IPS-18a (cell line): ENCODE results near the gene FIBCD1.
"Not testable (repeated sequence)": the region's sequence is repeated elsewhere in the genome, so short reads cannot be mapped to it uniquely, and the experiment has no call there.

Experiments used
- H3K27ac ChIP-seq: one replicate; pipeline ENCODE4 v1.5.1; 2013; ENCODE audit warnings: low read length
- H3K27me3 ChIP-seq: one replicate; pipeline ENCODE4 v1.6.1; 2013; ENCODE audit warnings: mild to moderate bottlenecking, low read length; ENCODE audit not compliant: control insufficient read depth, insufficient read depth
- H3K36me3 ChIP-seq: one replicate; pipeline ENCODE4 v1.6.1; 2013; ENCODE audit warnings: low read depth, low read length; ENCODE audit not compliant: control insufficient read depth
- H3K4me1 ChIP-seq: one replicate; pipeline ENCODE4 v1.6.1; 2013; ENCODE audit warnings: low read depth, low read length; ENCODE audit not compliant: control insufficient read depth
- H3K4me3 ChIP-seq: one replicate; pipeline ENCODE4 v1.5.1; 2013; ENCODE audit warnings: low read length
- H3K9ac ChIP-seq: one replicate; pipeline ENCODE4 v1.6.1; 2013; ENCODE audit warnings: mild to moderate bottlenecking, low read length, moderate library complexity
- H3K9me3 ChIP-seq: one replicate; pipeline ENCODE4 v1.6.1; 2013; ENCODE audit warnings: low read depth, low read length; ENCODE audit not compliant: control insufficient read depth

The FIBCD1 gene

GRCh38 chr9:130913599-130914416 is 25.2 kb downstream of the FIBCD1 start:
- no peak overlapping the region for H3K9ac ChIP-seq
- no peak overlapping the region for H3K4me3 ChIP-seq
- H3K36me3 ChIP-seq, result no peaks in the 10 kb centered on the region
- H3K4me1 ChIP-seq, result peaks cover 7% of the 10 kb centered on the region
- H3K9me3 ChIP-seq, result no peaks in the 10 kb centered on the region
- no peak overlapping the region for H3K27ac ChIP-seq
- no peaks in the 10 kb centered on the region for H3K27me3 ChIP-seq

GRCh38 chr9:130912932-130913598 is 26.0 kb downstream of the FIBCD1 start:
- H3K36me3 ChIP-seq, result no peaks in the 10 kb centered on the region
- H3K4me1 ChIP-seq, result peaks cover 7% of the 10 kb centered on the region
- no peaks in the 10 kb centered on the region for H3K27me3 ChIP-seq
- H3K9me3 ChIP-seq, result no peaks in the 10 kb centered on the region
- no peak overlapping the region for H3K4me3 ChIP-seq
- H3K9ac ChIP-seq, result no peak overlapping the region
- H3K27ac ChIP-seq, result no peak overlapping the region

DNA sequence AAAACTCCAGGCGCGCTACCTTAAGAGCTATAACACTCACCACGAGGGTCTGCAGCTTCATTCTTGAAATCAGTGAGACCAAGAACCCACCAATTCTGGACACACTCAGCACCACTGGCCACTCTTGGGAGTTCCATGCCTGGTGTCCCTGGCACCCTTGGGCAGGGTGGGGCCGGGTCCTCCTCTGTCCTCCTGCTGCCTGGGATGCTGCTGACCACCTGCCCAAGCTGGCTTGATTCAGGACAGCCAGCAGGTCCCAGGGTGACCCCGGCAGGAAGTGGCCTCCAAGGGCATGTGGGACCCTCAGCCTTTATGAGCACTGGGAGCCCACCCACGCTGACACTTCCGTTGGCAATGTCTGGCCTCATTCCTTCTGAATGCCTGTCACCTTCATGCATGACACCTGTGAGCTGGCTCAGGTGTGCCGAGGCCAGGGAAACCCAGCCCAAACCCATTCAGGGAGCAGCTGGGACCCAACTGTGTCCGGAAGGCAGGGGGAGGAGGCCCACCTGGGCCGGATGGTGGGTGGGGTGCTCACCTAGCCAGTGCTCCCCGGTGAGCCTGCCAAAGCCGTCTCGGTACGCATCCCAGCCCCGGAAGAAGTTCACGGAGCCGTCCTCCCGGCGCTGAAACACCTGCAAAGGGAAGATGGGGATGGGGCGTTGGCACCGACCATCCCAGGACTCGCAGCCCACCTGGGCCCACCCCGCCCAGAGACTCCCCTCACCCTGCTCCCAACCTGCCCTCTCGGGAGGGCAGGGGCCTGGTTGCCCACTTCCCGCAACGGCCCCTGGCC is 27.6 kb downstream of the FIBCD1 start:
- Histone ChIP-seq H3K4me3 (no peak overlapping the region), H3K27me3 (no peaks in the 10 kb centered on the region), H3K9me3 (no peaks in the 10 kb centered on the region), H3K36me3 (no peaks in the 10 kb centered on the region), H3K9ac (no peak overlapping the region), H3K27ac (no peak overlapping the region), H3K4me1 (peaks cover 7% of the 10 kb centered on the region)

GRCh38 chr9:130910670-130911069 is 28.4 kb downstream of the FIBCD1 start:
- not testable (repeated sequence) for H3K4me1 ChIP-seq, H3K27me3 ChIP-seq, H3K4me3 ChIP-seq, H3K9me3 ChIP-seq, H3K36me3 ChIP-seq, H3K9ac ChIP-seq, H3K27ac ChIP-seq

DNA sequence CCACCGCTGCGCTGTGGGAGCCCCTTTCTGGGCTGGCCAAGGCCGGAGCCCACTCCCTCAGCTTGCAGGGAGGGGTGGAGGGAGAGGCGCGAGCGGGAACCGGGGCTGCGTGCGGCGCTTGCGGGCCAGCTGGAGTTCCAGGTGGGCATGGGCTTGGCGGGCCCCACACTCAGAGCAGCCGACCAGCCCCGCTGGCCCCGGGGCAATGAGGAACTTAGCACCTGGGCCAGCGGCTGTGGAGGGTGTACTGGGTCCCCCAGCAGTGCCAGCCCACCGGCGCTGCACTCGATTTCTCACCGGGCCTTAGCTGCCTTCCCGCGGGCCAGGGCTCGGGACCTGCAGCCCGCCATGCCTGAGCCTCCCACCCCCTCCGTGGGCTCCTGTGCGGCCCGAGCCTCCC is 29.0 kb downstream of the FIBCD1 start:
- not testable (repeated sequence) for H3K9ac ChIP-seq, H3K36me3 ChIP-seq, H3K4me1 ChIP-seq, H3K4me3 ChIP-seq, H3K9me3 ChIP-seq, H3K27me3 ChIP-seq, H3K27ac ChIP-seq

DNA sequence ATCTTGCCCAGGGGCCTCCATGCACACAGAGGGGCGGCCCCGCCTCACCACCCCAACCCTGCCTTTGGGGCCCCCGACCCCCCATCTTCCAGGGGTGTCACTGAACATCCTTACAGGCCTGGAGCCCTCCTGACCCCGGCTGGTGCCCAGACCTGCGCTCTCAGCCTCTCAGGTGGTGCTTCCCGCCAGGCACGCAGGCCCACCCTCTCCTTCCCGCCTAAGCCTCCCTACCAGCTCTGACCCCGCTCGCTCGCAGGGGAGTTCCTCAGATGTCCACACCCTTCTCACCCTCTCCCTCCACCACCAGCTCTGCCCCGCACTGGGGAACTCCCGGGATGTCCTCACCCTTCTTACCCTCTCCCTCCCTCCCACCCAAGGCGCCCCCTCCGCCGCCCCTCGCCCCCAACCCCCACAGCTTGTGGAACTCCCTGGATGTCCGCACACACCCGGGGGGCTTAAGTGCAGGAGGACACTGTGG is 30.1 kb downstream of the FIBCD1 start:
- H3K4me1 ChIP-seq, result peaks cover 1% of the 10 kb centered on the region
- no peak overlapping the region for H3K9ac ChIP-seq
- H3K36me3 ChIP-seq, result no peaks in the 10 kb centered on the region
- H3K27ac ChIP-seq, result no peak overlapping the region
- no peaks in the 10 kb centered on the region for H3K27me3 ChIP-seq
- no peak overlapping the region for H3K4me3 ChIP-seq
- H3K9me3 ChIP-seq, result no peaks in the 10 kb centered on the region

DNA sequence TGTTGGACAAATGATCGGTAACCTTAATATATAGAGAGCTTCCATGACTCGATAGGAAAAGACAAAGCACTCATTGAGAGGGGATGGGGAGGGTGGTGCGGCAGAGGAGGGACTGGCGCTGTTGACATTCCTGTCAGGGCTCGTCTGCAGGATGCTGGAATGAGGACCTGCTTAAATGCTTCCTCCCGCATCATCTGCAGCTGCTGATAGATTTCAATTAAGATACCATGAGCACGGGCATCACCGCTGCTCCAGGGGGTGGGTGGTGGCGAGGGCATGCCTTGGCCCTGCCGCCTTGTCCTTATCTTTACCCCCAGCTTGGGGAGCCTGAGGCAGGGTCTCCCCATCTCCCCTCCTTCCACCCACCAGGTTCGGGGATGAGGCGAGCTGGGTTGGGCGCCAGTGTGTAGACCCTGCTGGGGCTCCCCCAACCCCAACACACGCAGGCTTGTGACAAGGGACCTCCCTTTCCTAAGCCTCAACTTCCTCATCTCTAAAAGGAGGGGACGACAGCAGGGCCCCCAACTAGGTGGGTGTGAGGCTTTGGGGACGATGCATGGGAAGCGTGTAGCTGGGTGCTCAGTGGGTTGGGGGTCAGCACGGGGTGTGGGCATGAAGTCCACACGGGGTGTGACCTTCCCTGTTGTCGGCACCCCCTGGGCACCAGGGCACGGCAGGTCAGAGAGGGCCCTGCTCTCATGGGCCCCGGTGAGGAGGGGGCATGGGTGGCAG is 30.7 kb downstream of the FIBCD1 start:
- Histone ChIP-seq H3K9ac (no peak overlapping the region), H3K27me3 (no peaks in the 10 kb centered on the region)

DNA sequence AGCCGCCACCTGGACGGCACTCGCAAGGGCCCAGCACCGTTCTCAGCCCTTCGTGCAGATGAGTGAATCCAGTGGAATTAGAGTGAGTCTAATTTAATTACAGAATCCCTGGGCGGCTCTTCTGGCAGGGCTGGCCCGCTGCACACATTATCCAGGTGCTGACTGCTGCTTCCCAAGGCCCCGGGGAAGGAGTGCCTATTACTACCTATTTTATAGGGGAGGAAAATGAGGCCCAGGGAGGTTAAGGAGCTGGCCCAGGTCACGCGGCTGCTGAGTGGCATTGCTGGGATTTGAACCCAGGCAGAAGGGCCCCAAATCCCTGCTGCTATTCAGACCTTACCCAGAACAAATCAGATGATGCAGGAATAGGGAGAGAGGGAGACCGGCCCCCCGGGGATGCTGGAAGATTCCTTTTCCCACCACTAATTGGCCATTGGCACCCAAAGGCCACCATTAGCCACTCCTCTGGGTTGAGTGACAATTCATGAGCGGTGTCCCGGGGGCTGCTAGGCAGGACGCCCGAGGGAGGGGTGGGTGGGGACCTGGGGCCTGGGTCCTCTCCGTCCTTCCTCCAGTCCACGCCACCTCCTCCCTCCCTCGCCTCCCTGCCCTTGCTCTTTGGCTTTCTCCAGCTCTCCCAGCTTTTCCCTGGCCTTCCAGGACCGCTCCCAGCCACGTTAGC is 32.2 kb downstream of the FIBCD1 start:
- Histone ChIP-seq H3K27me3 (no peaks in the 10 kb centered on the region), H3K4me1 (no peaks in the 10 kb centered on the region), H3K9me3 (no peaks in the 10 kb centered on the region), H3K36me3 (no peaks in the 10 kb centered on the region), H3K4me3 (no peak overlapping the region), H3K9ac (no peak overlapping the region), H3K27ac (no peak overlapping the region)

More for the DNA sequence above, 30.7 kb downstream of the FIBCD1 start:
- H3K9me3 ChIP-seq, result no peaks in the 10 kb centered on the region
- no peak overlapping the region for H3K4me3 ChIP-seq
- H3K4me1 ChIP-seq, result no peaks in the 10 kb centered on the region
- H3K36me3 ChIP-seq, result no peaks in the 10 kb centered on the region
- H3K27ac ChIP-seq, result no peak overlapping the region

- Histone ChIP-seq H3K4me3 (no peak overlapping the region), H3K4me1 (no peaks in the 10 kb centered on the region), H3K27ac (no peak overlapping the region), H3K9ac (no peak overlapping the region), H3K9me3 (no peaks in the 10 kb centered on the region), H3K27me3 (no peaks in the 10 kb centered on the region), H3K36me3 (no peaks in the 10 kb centered on the region)
Observed at GRCh38 chr9:130905902-130906734, 32.9 kb downstream of the FIBCD1 start.

- Histone ChIP-seq H3K4me1 (no peaks in the 10 kb centered on the region), H3K9me3 (no peaks in the 10 kb centered on the region), H3K27me3 (no peaks in the 10 kb centered on the region), H3K4me3 (no peak overlapping the region), H3K9ac (no peak overlapping the region), H3K27ac (no peak overlapping the region), H3K36me3 (no peaks in the 10 kb centered on the region)
Observed at GRCh38 chr9:130905125-130905901, 33.7 kb downstream of the FIBCD1 start.
